GM08714 (cell line): ENCODE results near the gene STMP1.
A peak's percentile ranks its signal among the peaks of the same experiment; 100 is the strongest.
"Not testable (repeated sequence)": the region's sequence is repeated elsewhere in the genome, so short reads cannot be mapped to it uniquely, and the experiment has no call there.

ENCODE experiments used
- H3K4me3 ChIP-seq: fragments of 200-500 bp; sonication (Bioruptor generic); 2 replicates; pipeline ENCODE4 v1.5.1; 2014; ENCODE audit warnings: mild to moderate bottlenecking, low read length, inconsistent platforms
- ZNF274 ChIP-seq: IDR thresholded peaks from 2 replicates; pipeline ENCODE4 v1.6.1; 2012; ENCODE audit warnings: mild to moderate bottlenecking, low read depth, low read length

The STMP1 gene

GRCh38 chr7:135650831-135651573 lies 11.3 kb upstream of the STMP1 start:
- TF ChIP-seq ZNF274 = no peak
- no peak overlapping the region for H3K4me3 ChIP-seq

- no peak overlapping the region for H3K4me3 ChIP-seq
- TF ChIP-seq ZNF274 = no peak
Measured at GRCh38 chr7:135653340-135654080, 8.8 kb upstream of the STMP1 start.

GRCh38 chr7:135658564-135658963 lies 3.8 kb upstream of the STMP1 start:
- no peak overlapping the region for H3K4me3 ChIP-seq
- no peak for TF ChIP-seq ZNF274

- H3K4me3 ChIP-seq = no peak overlapping the region
- no peak for TF ChIP-seq ZNF274
Measured at GRCh38 chr7:135659159-135659846, 3.0 kb upstream of the STMP1 start.

GRCh38 chr7:135661311-135662122 lies 797 bp upstream of the STMP1 start:
- no peak for TF ChIP-seq ZNF274

GRCh38 chr7:135662123-135662372 lies 266 bp upstream of the STMP1 start:
- no peak for TF ChIP-seq ZNF274
- peak overlapping the region; percentile 19; the same call in 1 of the 2 replicates for H3K4me3 ChIP-seq

More at GRCh38 chr7:135661311-135662122, 797 bp upstream of the STMP1 start:
- H3K4me3 ChIP-seq = peak overlapping the region; percentile 19; the same call in 1 of the 2 replicates

GRCh38 chr7:135664046-135664589 lies 1.8 kb downstream of the STMP1 start:
- no peak overlapping the region for H3K4me3 ChIP-seq
- no peak for TF ChIP-seq ZNF274

- no peak overlapping the region for H3K4me3 ChIP-seq
Measured at GRCh38 chr7:135665042-135665441, 2.7 kb downstream of the STMP1 start.

GRCh38 chr7:135666156-135666555 lies 3.8 kb downstream of the STMP1 start:
- TF ChIP-seq ZNF274 = no peak

More at GRCh38 chr7:135665042-135665441, 2.7 kb downstream of the STMP1 start:
- TF ChIP-seq ZNF274 = no peak

GRCh38 chr7:135666846-135667245 lies 4.5 kb downstream of the STMP1 start:
- H3K4me3 ChIP-seq = no peak overlapping the region
- no peak for TF ChIP-seq ZNF274

More at GRCh38 chr7:135666156-135666555, 3.8 kb downstream of the STMP1 start:
- H3K4me3 ChIP-seq = no peak overlapping the region

GRCh38 chr7:135667626-135668025 lies 5.3 kb downstream of the STMP1 start:
- not testable (repeated sequence) for H3K4me3 ChIP-seq

- H3K4me3 ChIP-seq = not testable (repeated sequence)
Measured at GRCh38 chr7:135668852-135669395, 6.6 kb downstream of the STMP1 start.

- no peak for TF ChIP-seq ZNF274
- no peak overlapping the region for H3K4me3 ChIP-seq
Measured at GRCh38 chr7:135669774-135670173, 7.5 kb downstream of the STMP1 start.

- no peak for TF ChIP-seq ZNF274
- H3K4me3 ChIP-seq = no peak overlapping the region
Measured at GRCh38 chr7:135670179-135670578, 7.9 kb downstream of the STMP1 start.
